Measurements from ENCODE around the gene MOBP. TPM values are rescaled to one million over a fixed set of nuclear protein-coding genes. Genes with fewer than 3 reads are reported as not detected.

MOBP gene
- total and polyA plus RNA-seq, 2 of the 8 experiments (the other 6 are each of a cell fraction or from before 2014, with no cell fraction given): 0.06 to 0.50 TPM

- TF ChIP-seq GTF2F1 (IDR thresholded peaks at IDR 0.05; ENCODE audit: borderline replicate concordance, low read depth, low read length): no peak
Observed at GRCh38 chr3:39550354-39551051, 83.0 kb downstream of the MOBP start (continued).

Other genes with a start within 250 kb of the MOBP start
- gene CX3CR1, start 187.6 kb upstream of the MOBP start, total RNA-seq (2021; fragmentation: NEBNext Ultra II Directional; extraction: Animal tissue kit (Norgen Biotek cat#: 25700)): not detected in 2 replicates
- gene CX3CR1, start 187.6 kb upstream of the MOBP start, polyA plus RNA-seq (2011; rRNA removed): 0.08 TPM in 2 replicates
- not detected in 2 replicates for gene CCR8, start 138.0 kb upstream of the MOBP start, total RNA-seq (2021; fragmentation: NEBNext Ultra II Directional; extraction: Animal tissue kit (Norgen Biotek cat#: 25700))
- gene CCR8, start 138.0 kb upstream of the MOBP start, polyA plus RNA-seq (2011; rRNA removed): 0.33 and 0.35 TPM in 2 replicates
- 37.3 and 41.2 TPM in 2 replicates for gene SLC25A38, start 84.3 kb upstream of the MOBP start, total RNA-seq (2021; fragmentation: NEBNext Ultra II Directional; extraction: Animal tissue kit (Norgen Biotek cat#: 25700))
- 45.8 and 49.9 TPM in 2 replicates for gene SLC25A38, start 84.3 kb upstream of the MOBP start, polyA plus RNA-seq (2011; rRNA removed)
- 2,661 and 2,701 TPM in 2 replicates for gene RPSA, start 61.0 kb upstream of the MOBP start, total RNA-seq (2021; fragmentation: NEBNext Ultra II Directional; extraction: Animal tissue kit (Norgen Biotek cat#: 25700))
- 6,179 and 7,468 TPM in 2 replicates for gene RPSA, start 61.0 kb upstream of the MOBP start, polyA plus RNA-seq (2011; rRNA removed)

Measured in H1 (cell line).